Midbrain (tissue), 1 donor: Measurements from ENCODE around the gene PRUNE2.

Experiments
- DNase-seq: peaks from one replicate; lab custom pipeline; 2025; lab: John Stamatoyannopoulos, UW

PRUNE2 gene

DNA sequence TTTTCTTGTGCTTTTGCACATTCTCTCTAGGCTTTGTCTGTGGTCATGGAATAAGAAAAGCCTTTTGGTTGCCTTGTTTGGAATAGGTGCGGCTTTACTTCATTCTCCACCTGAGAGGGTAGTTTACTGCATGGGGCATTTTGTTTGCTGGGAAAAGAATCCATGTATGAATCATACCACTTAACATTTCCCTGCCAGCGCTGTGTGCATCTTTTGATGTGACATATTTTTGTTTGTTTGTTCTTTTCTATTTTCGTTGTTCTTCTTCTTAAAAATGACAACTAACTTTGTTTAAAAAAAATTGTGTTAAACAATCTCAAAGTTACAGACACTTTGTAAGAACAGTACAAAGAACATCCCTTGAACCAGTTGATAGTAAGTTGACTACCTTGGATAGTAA is 333.8 kb downstream of the PRUNE2 start:
- DNase-seq = no peak

DNA sequence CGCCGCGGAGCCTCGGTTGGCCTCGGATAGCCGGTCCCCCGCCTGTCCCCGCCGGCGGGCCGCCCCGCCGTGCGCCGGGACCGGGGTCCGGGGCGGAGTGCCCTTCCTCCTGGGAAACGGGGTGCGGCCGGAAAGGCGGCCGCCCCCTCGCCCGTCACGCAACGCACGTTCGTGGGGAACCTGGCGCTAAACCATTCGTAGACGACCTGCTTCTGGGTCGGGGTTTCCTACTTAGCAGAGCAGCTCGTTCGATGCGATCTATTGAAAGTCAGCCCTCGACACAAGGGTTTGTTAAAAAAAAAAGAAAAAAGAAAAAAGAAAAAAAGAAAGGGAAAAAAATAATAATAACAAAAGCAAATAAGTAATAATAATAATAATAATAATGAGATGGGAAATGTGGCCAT is 334.2 kb downstream of the PRUNE2 start:
- DNase-seq = no peak

DNA sequence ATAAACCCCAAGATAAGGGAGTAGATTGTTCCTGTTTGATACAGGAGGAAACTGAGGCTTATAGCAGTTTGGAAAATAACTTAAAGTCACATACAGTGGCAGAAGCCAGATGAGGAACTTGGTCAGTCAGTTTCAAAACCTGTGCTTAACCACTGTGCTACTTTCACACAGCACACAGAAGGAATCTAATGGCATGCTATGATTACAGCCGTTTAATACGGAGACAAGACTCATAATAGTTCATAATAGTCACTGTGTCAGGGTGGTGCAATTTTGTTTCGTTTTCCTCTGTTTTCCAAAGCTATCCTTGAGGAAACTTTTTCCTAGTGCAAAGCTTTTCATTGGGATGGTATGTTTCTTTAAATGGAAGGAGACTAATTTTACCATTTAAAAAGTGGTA is 334.6 kb downstream of the PRUNE2 start:
- no peak for DNase-seq

DNA sequence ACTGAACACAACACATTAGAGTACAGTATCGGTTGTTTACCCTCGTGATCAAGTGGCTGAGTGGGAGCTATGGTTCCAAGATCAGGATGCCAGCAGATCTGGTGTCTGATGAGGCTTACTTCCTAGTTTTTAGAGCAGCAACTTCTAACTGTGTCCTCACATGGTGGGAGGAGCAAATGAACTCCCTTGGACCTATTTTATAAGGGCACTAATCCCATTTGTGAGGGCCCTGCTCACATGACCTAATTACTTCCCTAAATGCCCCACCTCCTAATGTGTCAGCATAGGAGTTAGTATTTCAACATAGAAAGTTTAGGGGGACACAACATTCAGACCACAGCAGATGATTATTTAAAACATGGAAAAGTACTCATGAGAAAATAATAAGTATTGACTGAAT is 335.1 kb downstream of the PRUNE2 start:
- DNase-seq = no peak

DNA sequence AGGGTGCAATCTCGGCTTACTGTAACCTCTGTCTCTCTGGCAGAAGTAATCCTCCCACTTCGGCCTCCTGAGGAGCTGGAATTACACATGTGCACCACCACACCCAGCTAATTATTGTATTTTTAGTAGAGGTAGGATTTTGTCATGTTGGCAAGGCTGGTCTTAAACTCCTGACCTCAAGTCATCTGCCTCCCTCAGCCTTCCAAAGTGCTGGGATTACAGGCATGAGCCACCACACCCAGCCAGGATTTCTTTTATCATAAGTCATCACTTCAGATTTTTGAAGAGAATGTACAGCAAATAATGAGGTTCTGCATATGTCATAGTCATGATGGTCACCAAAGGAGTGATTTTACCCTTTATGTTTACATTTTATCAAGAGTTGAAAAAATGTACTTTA is 338.8 kb downstream of the PRUNE2 start:
- DNase-seq = no peak

DNA sequence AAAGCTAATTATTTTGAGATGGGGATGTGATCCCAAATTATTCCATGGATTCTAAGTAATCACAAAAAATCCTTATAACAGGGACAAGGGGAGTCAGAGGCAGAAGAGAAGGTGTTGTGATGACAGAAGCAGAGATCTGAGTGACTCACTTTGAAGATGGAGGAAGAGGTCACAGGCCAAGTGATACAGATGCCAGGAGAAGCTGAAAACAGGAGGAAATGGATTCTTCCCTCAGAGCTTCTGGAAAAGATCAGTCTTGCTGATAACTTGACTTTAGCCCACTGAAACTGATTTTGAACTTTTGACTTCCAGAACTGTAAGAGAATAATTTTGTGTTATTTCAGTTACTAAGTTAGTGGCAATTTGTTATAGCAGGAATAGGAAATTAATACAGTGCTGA is 341.6 kb downstream of the PRUNE2 start:
- DNase-seq = no peak

DNA sequence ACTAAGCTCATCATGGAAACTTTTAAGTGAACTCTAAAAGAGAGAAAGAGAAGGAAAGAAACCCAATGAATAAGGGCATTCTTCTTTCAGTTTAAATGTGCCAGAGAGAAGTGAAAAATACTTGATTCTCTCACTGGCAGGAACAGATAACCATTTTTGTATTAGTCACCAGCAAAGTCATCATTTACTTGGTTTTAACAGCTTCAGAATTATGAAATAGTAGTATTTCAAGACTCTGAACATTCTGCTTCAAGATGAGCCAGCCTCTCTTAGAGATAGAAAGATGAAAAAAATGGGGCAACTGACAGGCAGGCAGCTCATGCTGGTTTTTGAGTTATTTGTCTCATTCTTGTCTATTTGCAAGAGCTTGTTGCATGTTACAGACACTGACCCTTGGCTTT is 343.4 kb downstream of the PRUNE2 start:
- no peak for DNase-seq

DNA sequence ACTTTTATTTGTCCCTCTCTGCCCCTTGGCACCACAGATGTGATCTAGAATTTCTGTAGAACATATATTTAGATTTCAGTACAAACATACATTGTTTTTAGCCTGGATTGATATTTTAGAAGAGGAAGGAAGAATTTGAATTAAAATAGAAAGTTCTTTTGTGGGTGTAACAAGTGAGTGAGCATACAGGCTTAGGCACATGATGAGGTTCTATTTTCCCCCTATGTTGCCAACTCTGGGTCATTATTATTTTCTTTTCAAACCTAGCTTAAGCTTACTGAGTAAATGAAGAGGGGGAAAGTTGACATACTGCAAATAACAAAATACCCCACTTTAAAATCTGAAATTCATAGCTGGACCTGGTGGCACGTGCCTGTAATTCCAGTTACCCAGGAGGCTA is 344.0 kb downstream of the PRUNE2 start:
- no peak for DNase-seq
